Activated CD8-positive, alpha-beta memory T cell treated with anti-CD3 and anti-CD28 coated beads for 36 hours (primary cell): ENCODE data around the gene NDC80. TPM values are rescaled to one million over a fixed set of nuclear protein-coding genes. Genes with fewer than 3 reads are reported as not detected.

Experiments
- CTCF ChIA-PET: fragments of 350-600 bp; sonication (Branson Sonifier 250); formaldehyde crosslinking; loops from one replicate; lab custom pipeline; 2021; ENCODE audit warnings: antibody characterized with exemption; lab: Charles Lee
- POLR2A ChIA-PET: fragments of 350-600 bp; sonication (Branson Sonifier 250); formaldehyde crosslinking; loops from one replicate; lab custom pipeline; 2021; ENCODE audit warnings: antibody characterized with exemption; lab: Charles Lee
- total RNA-seq, 2 experiments: library from RNA; stranded (reverse); gene quantifications; one replicate each; pipeline ENCODE4 v1.2.3, GENCODE V29; 2021

NDC80 gene
- total RNA-seq, 2 experiments from 2014 or later, result 53.9 to 57.3 TPM

DNA sequence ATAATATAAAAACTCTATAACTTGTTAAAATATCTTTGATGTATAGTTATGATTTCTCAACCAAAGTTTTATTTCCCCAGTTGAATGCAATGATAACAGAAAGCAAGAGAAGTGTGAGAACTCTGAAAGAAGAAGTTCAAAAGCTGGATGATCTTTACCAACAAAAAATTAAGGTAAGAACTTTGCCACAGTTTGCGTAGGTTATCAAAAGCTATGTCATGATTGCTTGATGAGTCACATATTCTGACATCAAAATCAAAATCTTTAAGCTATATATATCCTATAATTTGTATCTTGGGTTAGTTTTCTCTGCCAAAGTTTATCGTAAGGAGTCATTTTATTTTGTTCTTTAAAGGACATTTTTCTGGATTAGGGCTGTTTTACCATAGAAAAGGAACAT lies 35.0 kb downstream of the NDC80 start:
- CTCF ChIA-PET, result no interaction called here
- POLR2A ChIA-PET, result interaction anchor here (0.6 to 1.7 kb wide), 2 partner anchors 31 to 49 kb away, joined by 3 to 11 read pairs; partner anchors contain the start of gene SMCHD1

GRCh38 chr18:2609604-2610003 lies 38.2 kb downstream of the NDC80 start:
- ChIA-PET POLR2A (no interaction called here), CTCF (no interaction called here)

- ChIA-PET CTCF (no interaction called here), POLR2A (interaction anchor here (0.7 kb wide), 1 partner anchor 79 kb away, joined by 3 read pairs; no protein-coding TSS in a partner anchor)
These were observed 39.2 kb downstream of the NDC80 start for GRCh38 chr18:2610549-2610948.

DNA sequence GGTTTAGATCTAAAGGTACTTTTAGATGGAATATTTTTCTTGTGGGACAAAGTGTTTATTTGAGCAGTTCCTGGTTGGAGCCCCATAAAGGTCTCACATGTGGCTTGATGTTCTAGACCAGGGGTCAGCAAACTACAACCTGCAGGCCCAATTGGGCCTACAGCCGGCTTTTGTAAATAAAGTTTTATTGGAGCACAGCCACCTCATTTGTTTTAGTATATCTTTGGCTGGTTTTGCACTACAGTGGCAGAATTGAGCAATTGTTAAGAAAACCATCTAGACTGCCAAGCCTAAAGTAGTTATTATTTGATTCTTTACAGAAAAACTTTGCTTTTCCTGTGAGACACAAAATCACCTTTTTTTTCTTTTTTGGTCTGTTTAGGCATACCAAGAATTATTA lies 41.6 kb downstream of the NDC80 start:
- ChIA-PET POLR2A (no interaction called here), CTCF (no interaction called here)

- CTCF ChIA-PET, result no interaction called here
These were observed 46.1 kb downstream of the NDC80 start for GRCh38 chr18:2617401-2617998.

DNA sequence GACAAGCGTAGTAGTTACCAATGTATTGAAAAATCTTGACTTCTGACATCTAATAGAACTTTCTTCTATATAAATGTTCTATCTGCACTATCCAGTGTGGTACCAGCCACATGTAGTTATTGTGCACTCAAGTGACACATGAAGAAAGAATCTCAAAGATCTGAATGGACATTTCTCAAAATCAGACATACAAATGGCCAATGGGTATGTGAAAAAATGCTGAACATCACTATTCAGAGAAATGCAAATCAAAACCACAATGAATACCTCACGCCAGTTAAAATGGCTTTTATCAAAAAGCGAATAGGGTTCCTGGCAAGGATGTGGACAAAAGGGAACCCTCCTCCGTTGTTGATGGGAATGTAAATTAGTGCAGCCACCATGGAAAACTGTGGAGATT lies 46.7 kb downstream of the NDC80 start:
- ChIA-PET POLR2A (no interaction called here), CTCF (no interaction called here)

More at GRCh38 chr18:2617401-2617998, 46.1 kb downstream of the NDC80 start:
- POLR2A ChIA-PET, result no interaction called here

DNA sequence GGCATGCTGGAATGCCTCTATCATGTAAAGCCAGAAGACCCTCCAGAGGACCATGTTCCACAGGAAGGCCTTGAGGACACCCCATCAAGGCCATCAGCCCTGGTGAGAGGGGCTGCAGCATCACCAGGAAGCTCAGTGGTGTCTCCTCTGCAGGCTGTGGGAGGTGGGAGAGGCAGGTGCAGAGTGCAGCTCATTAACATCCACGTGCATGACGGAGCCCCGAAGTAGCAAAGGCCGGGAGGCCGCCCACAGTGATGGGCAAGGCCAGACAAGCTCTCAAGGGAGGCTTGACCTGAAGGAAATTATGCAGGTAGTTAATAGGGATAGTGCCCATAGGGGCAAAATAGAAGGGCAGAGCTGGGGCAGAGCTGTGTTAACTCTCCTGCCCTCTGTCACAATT lies 53.9 kb downstream of the NDC80 start:
- POLR2A ChIA-PET, result no interaction called here
- CTCF ChIA-PET, result no interaction called here

DNA sequence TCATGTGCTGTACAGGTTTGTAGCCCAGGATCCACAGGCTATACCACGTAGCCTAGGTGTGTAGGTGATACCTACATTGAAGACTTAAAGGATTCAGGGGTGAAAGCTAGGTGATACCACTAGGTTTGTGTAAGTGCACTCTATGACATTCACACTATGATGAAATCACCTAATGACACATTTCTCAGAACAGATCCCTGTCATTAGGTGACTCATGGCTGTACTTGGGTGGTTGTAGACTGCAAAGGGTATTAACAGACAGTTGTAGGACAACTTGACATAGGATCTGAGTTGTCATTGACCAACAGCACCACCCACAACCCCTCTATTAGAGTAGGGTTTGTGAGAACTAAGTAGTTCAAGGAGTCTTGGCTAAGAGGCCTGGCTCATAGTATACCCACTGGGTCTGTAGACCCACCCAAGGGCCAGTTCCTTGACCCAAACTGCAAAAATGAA lies 56.5 kb downstream of the NDC80 start:
- ChIA-PET CTCF (interaction anchor here (1.1 kb wide), 1 partner anchor 22 kb away, joined by 3 read pairs; no protein-coding TSS in a partner anchor), POLR2A (interaction anchor here (1.0 to 1.4 kb wide), 2 partner anchors 28 to 57 kb away, joined by 3 to 8 read pairs; partner anchors contain the start of gene SMCHD1)

- CTCF ChIA-PET, result no interaction called here
- POLR2A ChIA-PET, result no interaction called here
These were observed 57.6 kb downstream of the NDC80 start for GRCh38 chr18:2629003-2629402.

DNA sequence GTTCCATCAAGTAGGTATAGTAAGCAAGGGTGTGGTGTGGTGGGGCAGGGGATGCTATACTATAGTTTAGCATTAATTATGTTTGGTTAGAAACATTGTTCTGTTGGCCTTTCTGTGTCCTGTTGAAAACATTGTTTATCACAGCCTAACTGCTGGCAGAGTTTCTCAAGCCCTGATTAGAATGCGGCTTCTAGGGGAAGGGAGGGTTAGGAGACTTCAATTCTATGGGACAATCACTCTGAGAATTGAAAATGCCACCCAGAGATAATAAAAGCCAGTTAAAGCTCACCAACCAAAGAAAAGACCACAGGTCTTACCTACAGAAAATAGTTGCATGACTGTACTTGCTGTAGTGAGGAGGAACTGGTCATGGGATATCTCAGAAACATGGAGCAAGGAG lies 64.2 kb downstream of the NDC80 start:
- ChIA-PET POLR2A (no interaction called here), CTCF (interaction anchor here (0.7 to 1.6 kb wide), 4 partner anchors 8 to 959 kb away, joined by 3 read pairs; partner anchors contain the start of gene SMCHD1)

GRCh38 chr18:2636126-2636631 lies 64.8 kb downstream of the NDC80 start:
- POLR2A ChIA-PET, result interaction anchor here (0.6 to 1.9 kb wide), 4 partner anchors 14 to 834 kb away, joined by 3 to 34 read pairs (median 8); partner anchors contain the start of gene SMCHD1
- CTCF ChIA-PET, result interaction anchor here (0.7 to 1.6 kb wide), 6 partner anchors 9 to 958 kb away, joined by 3 read pairs; partner anchors contain the start of gene SMCHD1

GRCh38 chr18:2641638-2642037 lies 70.3 kb downstream of the NDC80 start:
- ChIA-PET POLR2A (interaction anchor here (0.6 to 3.2 kb wide), 2 partner anchors 15 to 55 kb away, joined by 3 to 22 read pairs; partner anchors contain the start of gene SMCHD1), CTCF (interaction anchor here (0.6 to 1.7 kb wide), 2 partner anchors 12 to 15 kb away, joined by 3 to 4 read pairs; no protein-coding TSS in a partner anchor)

DNA sequence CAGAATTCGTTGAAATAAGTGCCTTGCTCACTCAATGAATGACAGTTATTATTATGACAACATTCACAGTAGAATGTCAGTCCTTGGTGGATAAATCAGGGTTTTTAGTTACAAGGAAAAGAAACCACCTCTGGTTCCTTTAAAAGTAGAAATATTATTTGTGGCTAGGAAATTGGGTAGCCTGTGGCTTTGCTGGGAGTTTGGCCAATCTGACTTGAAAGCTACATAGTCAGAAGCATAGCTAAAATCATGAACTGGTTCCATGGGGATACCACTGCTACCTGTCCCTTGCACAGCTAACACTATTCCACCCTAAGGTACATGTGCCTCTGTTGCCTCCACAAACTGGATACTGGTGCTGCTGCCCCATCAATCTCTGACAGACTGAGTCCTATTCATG lies 71.4 kb downstream of the NDC80 start:
- ChIA-PET POLR2A (interaction anchor here (0.6 to 3.2 kb wide), 2 partner anchors 14 to 343 kb away, joined by 4 to 22 read pairs; partner anchors contain the start of gene SMCHD1), CTCF (interaction anchor here (1.7 kb wide), 1 partner anchor 11 kb away, joined by 4 read pairs; no protein-coding TSS in a partner anchor)

- POLR2A ChIA-PET, result interaction anchor here (1.6 kb wide), 1 partner anchor 12 kb away, joined by 7 read pairs; no protein-coding TSS in a partner anchor
- CTCF ChIA-PET, result interaction anchor here (0.9 kb wide), 1 partner anchor 10 kb away, joined by 3 read pairs; no protein-coding TSS in a partner anchor
These were observed 73.2 kb downstream of the NDC80 start for GRCh38 chr18:2644535-2644934.

GRCh38 chr18:2651981-2652380 lies 80.6 kb downstream of the NDC80 start:
- POLR2A ChIA-PET, result interaction anchor here (0.7 kb wide), 1 partner anchor 12 kb away, joined by 4 read pairs; no protein-coding TSS in a partner anchor
- CTCF ChIA-PET, result interaction anchor here (0.7 kb wide), 1 partner anchor 63 kb away, joined by 4 read pairs; no protein-coding TSS in a partner anchor

GRCh38 chr18:2653467-2653866 lies 82.1 kb downstream of the NDC80 start:
- CTCF ChIA-PET, result interaction anchor here (0.9 to 1.4 kb wide), 2 partner anchors 11 to 17 kb away, joined by 3 to 4 read pairs; no protein-coding TSS in a partner anchor
- POLR2A ChIA-PET, result interaction anchor here (1.0 kb wide), 1 partner anchor 16 kb away, joined by 4 read pairs; no protein-coding TSS in a partner anchor

GRCh38 chr18:2654169-2654927 lies 83.0 kb downstream of the NDC80 start:
- POLR2A ChIA-PET, result interaction anchor here (0.7 to 3.3 kb wide), 7 partner anchors 8 to 82 kb away, joined by 4 to 34 read pairs (median 11); partner anchors contain the start of genes METTL4 and NDC80
- CTCF ChIA-PET, result interaction anchor here (0.9 to 1.4 kb wide), 2 partner anchors 12 to 18 kb away, joined by 3 to 4 read pairs; no protein-coding TSS in a partner anchor

DNA sequence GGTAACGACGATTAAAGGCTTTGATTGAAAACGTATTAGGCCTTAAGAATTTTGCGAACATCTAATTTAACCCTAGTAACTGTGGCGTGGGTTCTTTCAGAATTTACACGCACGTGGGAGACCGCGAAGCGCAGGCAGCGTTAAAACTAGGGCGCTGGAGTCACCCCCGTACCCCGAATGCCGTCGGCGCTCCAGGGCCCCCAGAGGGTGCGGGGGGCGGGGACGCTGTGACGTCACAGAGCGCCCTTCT lies 83.5 kb downstream of the NDC80 start:
- CTCF ChIA-PET, result no interaction called here

More for the DNA sequence above, 83.5 kb downstream of the NDC80 start:
- POLR2A ChIA-PET, result interaction anchor here (0.6 to 3.3 kb wide), 8 partner anchors 9 to 83 kb away, joined by 3 to 34 read pairs (median 10); partner anchors contain the start of genes METTL4 and NDC80
